HG02870 (cell line): ENCODE data around the gene VSNL1.

Experiments
- ATAC-seq: cut with Tn5 transposase; IDR thresholded peaks from one replicate; pipeline ENCODE4 v1.9.1; 2021; ENCODE audit warnings: mild to moderate bottlenecking, moderate library complexity; ENCODE audit not compliant: unreplicated experiment

Gene VSNL1

GRCh38 chr2:17540093-17540812 lies at the start of gene VSNL1:
Gene VSNL1, plus strand, starts transcription at chr2:17540696. Its CDS starts 51,379 bp downstream, at chr2:17592075.
- no peak for ATAC-seq

- no peak for ATAC-seq
These were observed 44.9 kb upstream of the VSNL1 start for GRCh38 chr2:17495590-17495989.

- ATAC-seq: no peak
These were observed 42.8 kb upstream of the VSNL1 start for GRCh38 chr2:17497718-17498117.

GRCh38 chr2:17506736-17507616 lies 33.5 kb upstream of the VSNL1 start:
- no peak for ATAC-seq

DNA sequence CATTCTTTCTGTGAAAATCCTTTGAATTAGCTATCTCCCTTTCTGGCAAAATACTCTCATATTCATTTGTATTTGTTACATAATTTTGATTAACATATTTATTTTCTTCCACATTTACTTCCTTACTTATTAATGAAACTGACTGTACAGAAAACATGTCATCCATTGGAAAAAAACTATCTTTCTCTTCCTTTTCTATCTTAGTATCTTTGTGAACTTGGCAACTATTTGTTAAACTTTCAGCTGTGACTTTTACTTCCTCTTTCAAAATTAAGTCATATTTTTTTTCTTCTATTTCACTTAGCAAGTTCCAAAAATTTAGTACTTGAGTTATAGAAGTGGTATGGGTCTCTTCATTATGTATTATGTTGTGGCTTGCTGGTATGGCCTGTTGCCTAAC lies 24.8 kb upstream of the VSNL1 start:
- ATAC-seq: peak; percentile 27

DNA sequence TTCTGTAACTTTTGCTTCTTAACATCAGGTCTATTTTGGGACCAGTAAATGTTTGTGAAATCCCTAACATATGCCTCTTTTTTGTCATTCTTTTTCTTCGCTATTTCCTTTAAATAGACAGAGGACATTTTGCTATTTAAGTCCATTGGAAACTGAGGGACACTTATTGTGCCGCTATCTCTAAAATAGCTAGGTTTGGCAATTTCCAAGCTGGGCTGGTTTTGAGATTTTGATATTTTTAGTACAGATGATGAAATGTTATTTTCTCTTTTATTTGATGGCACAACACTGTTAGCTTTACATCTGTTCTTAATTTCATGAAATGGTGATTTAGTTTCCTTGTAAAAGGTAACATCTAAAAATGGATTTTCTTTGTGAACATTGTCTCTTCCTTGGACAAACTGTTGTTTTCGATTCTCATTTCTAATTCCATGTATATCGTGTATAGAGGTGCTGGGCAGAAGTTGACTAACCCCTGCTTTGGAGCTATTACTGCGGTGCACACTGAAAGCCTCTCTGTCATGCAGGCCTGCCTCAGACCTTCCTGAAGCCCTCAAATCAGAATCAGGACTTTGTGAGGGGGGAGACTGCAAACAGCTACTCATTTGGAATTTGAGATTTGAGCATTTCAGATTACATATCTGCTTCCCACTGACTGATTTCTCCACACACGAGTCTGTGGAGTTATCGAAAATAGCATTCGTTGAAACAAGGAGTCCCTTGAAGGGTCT lies 22.9 kb upstream of the VSNL1 start:
- ATAC-seq: peak; percentile 33

DNA sequence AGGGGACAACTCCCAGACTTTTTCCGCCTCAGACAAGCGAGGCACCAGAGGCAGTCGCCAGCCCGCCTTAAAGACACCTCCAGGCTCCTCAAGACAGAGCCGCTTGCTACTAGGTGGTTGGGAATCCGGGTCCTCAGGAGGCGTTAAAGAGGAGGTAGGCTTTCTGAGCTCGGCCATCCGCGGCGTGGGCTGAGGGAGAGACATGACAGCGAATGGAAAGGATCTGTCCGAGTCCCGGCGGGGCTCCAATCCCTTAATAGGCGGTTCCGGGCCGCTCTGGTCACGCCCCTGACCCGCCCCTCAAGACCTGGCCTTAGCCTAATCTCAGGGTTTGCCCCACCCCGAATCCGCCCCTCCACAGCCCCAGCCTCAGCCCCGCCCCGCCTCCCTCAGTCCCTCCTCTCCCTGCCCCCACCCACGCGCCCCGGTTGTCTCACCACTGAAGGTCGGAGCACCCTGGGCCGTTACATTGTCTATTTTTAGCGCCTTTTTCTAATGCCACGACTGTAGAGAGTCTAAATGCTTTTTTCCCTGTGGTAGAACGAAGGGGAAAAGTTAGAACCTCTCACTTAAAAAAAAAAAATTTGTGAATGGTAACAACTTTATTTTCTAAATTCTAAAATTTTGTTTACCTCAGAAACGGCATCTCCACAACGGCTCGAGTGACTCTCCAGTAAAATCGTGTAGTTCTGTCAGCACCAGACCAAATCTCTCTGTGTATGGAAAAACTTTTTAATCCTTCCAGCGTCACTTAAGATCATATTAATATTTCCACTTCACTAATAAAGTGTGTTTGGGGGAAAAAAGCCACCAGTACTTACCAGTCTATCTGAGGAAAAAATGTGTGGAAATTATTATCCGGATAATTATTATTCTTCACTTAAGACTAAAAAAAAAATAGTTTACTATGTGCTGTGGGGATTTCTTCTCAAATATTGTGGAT lies 22.0 kb upstream of the VSNL1 start, which contains the start of gene RAD51AP2:
Gene RAD51AP2, minus strand, starts transcription at position 229 of the 943 bp plus-strand sequence. Its CDS starts 25 bp downstream, at position 204.
- peak; percentile 75 for ATAC-seq

- ATAC-seq: no peak
These were observed 21.0 kb upstream of the VSNL1 start for GRCh38 chr2:17519486-17519885.

DNA sequence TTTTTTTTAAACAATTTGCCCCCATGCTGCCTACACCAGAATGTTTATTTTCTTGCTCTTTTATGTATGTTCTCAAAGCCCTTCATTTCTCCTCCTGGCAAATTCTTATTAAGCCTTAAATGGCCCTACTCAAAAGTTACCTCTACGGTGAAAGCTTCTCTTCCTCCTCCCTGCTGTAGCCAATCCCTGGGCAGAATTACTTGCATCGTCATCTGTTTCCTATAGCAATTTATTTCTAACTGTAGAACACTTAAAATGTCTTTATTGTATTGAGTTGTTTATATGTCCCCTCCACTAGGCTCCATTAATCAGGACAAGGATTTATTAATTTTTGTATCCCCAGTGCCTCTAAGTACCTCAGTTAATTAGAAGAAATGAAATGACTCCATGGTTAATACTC lies 19.7 kb upstream of the VSNL1 start:
- ATAC-seq: no peak

DNA sequence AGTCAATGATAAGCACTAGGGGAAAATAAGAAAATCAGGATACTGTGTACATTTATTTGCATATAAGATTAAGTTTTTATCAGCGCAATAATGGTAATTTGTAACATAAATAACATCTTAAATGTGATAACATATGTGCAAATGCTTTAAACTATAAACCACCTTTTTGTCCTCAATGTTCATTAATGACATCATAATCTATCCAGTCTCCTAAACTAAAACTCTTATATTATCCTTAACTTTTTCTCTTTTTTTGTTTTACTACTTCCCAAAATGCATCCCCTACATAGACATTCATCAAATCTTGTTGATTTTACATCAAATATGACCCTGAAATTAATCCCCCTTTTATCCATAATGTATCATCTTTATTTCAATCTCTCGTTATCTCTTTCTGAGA lies 18.9 kb upstream of the VSNL1 start:
- ATAC-seq: no peak

DNA sequence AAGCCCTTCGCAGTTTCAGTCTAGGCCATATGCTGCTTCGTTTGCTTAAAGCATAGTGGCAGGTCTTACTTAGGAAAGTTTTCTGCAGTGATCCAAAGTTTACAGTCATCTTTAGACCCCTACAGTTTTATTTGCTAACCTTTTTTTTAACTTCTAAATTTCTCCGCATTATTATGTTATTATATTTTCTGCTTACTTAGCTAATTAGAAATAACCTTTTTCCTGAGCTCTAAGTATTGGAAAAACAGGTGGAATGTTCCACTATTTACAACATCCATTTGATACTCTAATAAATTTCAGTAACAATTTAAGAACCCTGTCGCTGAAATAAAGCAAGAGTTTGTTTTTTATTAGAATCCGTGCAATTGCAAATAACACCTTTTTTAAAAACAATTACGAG lies 18.2 kb upstream of the VSNL1 start:
- no peak for ATAC-seq

GRCh38 chr2:17529771-17530170 lies 10.7 kb upstream of the VSNL1 start:
- no peak for ATAC-seq

GRCh38 chr2:17533546-17533945 lies 7.0 kb upstream of the VSNL1 start:
- no peak for ATAC-seq

DNA sequence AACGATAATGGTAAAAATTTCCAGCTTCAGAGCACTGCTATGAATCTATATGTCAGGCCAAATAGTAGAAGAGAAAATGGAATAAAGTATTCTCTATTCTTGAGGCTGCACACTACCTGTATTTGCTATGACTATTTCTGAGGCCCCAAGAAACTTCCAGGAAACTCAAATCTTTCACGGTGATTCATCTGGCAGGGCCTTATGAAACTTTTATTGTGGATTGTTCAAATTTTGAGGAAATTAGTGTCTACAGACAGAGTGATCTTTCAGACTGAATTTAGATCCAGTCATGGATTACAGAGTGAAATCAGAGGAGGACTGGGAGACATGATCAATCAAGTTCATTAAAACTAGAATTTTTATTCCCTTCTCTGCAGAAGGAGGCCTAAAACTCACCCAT lies 4.1 kb upstream of the VSNL1 start:
- ATAC-seq: no peak

GRCh38 chr2:17538022-17538843 lies 2.3 kb upstream of the VSNL1 start:
- peak; percentile 46 for ATAC-seq

GRCh38 chr2:17538844-17539554 lies 1.5 kb upstream of the VSNL1 start:
- ATAC-seq: peak; percentile 62

GRCh38 chr2:17539611-17540092 lies 844 bp upstream of the VSNL1 start:
- ATAC-seq: no peak

- ATAC-seq: no peak
These were observed 476 bp downstream of the VSNL1 start for GRCh38 chr2:17540813-17541530.
